HG02763 (cell line): ENCODE measurements around the gene COA7.
"Not testable (repeated sequence)": the region's sequence is repeated elsewhere in the genome, so short reads cannot be mapped to it uniquely, and the experiment has no call there.

Source experiments
- ATAC-seq: cut with Tn5 transposase; IDR thresholded peaks from one replicate; pipeline ENCODE4 v1.9.1; 2021; ENCODE audit warnings: mild to moderate bottlenecking, moderate library complexity; ENCODE audit not compliant: unreplicated experiment

The COA7 gene

GRCh38 chr1:52706941-52707926 lies 9.1 kb upstream of the COA7 start:
- no peak for ATAC-seq

GRCh38 chr1:52706136-52706670 lies 8.1 kb upstream of the COA7 start:
- ATAC-seq: no peak

GRCh38 chr1:52702886-52703787 lies 5.0 kb upstream of the COA7 start:
- ATAC-seq: peak; percentile 82

GRCh38 chr1:52695627-52696026 lies 2.5 kb downstream of the COA7 start:
- no peak for ATAC-seq

- ATAC-seq: no peak
Measured at GRCh38 chr1:52693843-52694242, 4.3 kb downstream of the COA7 start.

GRCh38 chr1:52693351-52693750 lies 4.8 kb downstream of the COA7 start:
- not testable (repeated sequence) for ATAC-seq

- no peak for ATAC-seq
Measured at GRCh38 chr1:52692697-52693096, 5.5 kb downstream of the COA7 start.

- ATAC-seq: no peak
Measured at GRCh38 chr1:52691821-52692220, 6.3 kb downstream of the COA7 start.

GRCh38 chr1:52686830-52687229 lies 11.3 kb downstream of the COA7 start:
- ATAC-seq: no peak

- ATAC-seq: peak; percentile 48
Measured at GRCh38 chr1:52686261-52686751, 11.8 kb downstream of the COA7 start.

- ATAC-seq: no peak
Measured at GRCh38 chr1:52684545-52684944, 13.6 kb downstream of the COA7 start.

GRCh38 chr1:52683367-52683940 lies 14.7 kb downstream of the COA7 start:
- ATAC-seq: no peak

GRCh38 chr1:52681136-52681535 lies 17.0 kb downstream of the COA7 start:
- no peak for ATAC-seq

- ATAC-seq: no peak
Measured at GRCh38 chr1:52680353-52680752, 17.8 kb downstream of the COA7 start.

- no peak for ATAC-seq
Measured at GRCh38 chr1:52679498-52679897, 18.6 kb downstream of the COA7 start.

- ATAC-seq: no peak
Measured at GRCh38 chr1:52679048-52679447, 19.1 kb downstream of the COA7 start.

GRCh38 chr1:52677076-52677806 lies 20.9 kb downstream of the COA7 start:
- ATAC-seq: no peak

GRCh38 chr1:52676249-52676903 lies 21.8 kb downstream of the COA7 start:
- no peak for ATAC-seq
